Measurements from ENCODE around the gene HELLS. TPM values are rescaled to one million over a fixed set of nuclear protein-coding genes. Genes with fewer than 3 reads are reported as not detected.
"Not testable (repeated sequence)": the region's sequence is repeated elsewhere in the genome, so short reads cannot be mapped to it uniquely, and the experiment has no call there.

Gene HELLS
- total RNA-seq, 1 experiment from 2014 or later, result 64.4 TPM

DNA sequence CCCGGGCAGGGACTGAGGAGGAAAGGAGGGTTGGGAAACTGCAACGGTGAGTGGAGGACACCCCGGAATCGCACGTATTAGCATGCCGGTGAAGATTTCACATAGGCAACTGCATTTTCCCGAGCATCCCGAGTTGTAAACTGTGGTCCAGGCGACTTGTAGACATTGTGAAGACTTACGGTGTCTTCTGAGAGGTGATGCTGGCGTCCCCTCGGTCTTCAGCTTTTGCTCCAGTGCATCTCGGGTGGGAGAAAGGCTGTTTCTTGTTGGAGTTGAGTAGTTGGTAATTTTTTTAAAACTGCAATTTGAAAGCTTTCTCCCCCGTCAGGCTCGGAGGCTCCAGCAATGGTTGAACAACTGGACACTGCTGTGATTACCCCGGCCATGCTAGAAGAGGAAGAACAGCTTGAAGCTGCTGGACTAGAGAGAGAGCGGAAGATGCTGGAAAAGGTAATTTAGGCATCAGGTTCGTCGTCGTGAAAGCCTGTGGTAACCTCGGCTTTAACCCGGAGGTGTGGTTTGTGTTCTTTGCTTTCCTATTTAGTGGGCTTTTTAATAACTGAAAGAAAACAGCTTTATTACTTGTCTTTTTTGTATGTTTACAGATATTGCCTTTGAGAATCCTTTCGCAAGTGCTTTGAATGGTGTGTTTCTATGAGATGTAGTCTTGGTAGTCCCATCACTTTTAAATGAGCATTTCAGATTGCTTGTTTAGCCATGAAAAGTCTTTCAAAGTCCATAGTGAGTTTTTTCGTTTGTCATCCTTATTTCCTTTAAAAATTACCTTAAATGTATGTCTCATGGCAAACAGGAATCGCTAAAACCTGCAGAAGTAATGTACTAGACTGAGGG is 687 bp downstream of the HELLS start:
- Histone ChIP-seq H3K27me3 (ENCODE audit: insufficient read depth, low read depth) (no peaks in the 10 kb centered on the region), H3K4me1 (replicated peaks; ENCODE audit: insufficient read depth) (peaks cover 22% of the 10 kb centered on the region), H3K79me2 (ENCODE audit: low read depth) (peaks cover 33% of the 10 kb centered on the region), H3K9me3 (ENCODE audit: insufficient read depth, low read depth) (no peaks in the 10 kb centered on the region), H3K4me2 (peak overlapping the region; percentile 75), H3K4me3 (peak overlapping the region; percentile 97), H3K9me2 (ENCODE audit: insufficient read depth) (no peaks in the 10 kb centered on the region), H3K36me3 (ENCODE audit: low read depth) (no peaks in the 10 kb centered on the region), H2AFZ (peak overlapping the region; percentile 97), H4K20me1 (ENCODE audit: insufficient read depth) (no peaks in the 10 kb centered on the region), H3F3A (ENCODE audit: insufficient read depth, low read depth) (peaks cover 14% of the 10 kb centered on the region; the same call in 1 of the 2 replicates), H3K27ac (no peak overlapping the region)
- BruUV-seq (replicated peaks), result TSS peak; percentile 49
- intact Hi-C loops (cut with micrococcal nuclease; ENCODE audit: unreplicated experiment), result no loop called here
- CTCF ChIA-PET, result no interaction called here
- no peak for DNase-seq
- POLR2A ChIA-PET (ENCODE audit: unreplicated experiment), result no interaction called here
- no peak for TF ChIP-seq EZH2 (IDR thresholded peaks at IDR 0.05; ENCODE audit: low read depth)
- TF ChIP-seq, protein P1, sequence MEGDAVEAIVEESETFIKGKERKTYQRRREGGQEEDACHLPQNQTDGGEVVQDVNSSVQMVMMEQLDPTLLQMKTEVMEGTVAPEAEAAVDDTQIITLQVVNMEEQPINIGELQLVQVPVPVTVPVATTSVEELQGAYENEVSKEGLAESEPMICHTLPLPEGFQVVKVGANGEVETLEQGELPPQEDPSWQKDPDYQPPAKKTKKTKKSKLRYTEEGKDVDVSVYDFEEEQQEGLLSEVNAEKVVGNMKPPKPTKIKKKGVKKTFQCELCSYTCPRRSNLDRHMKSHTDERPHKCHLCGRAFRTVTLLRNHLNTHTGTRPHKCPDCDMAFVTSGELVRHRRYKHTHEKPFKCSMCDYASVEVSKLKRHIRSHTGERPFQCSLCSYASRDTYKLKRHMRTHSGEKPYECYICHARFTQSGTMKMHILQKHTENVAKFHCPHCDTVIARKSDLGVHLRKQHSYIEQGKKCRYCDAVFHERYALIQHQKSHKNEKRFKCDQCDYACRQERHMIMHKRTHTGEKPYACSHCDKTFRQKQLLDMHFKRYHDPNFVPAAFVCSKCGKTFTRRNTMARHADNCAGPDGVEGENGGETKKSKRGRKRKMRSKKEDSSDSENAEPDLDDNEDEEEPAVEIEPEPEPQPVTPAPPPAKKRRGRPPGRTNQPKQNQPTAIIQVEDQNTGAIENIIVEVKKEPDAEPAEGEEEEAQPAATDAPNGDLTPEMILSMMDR (conservative IDR thresholded peaks at IDR 0.05), result no peak

DNA sequence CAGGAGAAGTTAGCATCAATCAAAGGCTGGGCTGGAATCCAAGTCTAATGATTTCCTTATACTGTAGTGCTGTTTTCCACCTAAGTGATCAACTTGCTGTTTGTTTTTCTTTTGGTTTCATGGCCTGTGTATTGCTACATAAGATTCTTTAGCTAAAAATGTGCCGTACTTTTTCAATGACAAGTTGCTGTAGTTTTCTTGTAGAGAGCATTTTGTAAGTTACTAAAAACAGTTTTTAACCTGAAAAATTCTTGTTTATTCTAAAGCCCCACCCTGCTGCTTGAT is 1.3 kb downstream of the HELLS start:
- BruUV-seq (replicated peaks), result no TSS peak
- peak overlapping the region; percentile 97 for H2AFZ ChIP-seq
- intact Hi-C loops (cut with micrococcal nuclease; ENCODE audit: unreplicated experiment), result no loop called here
- H3K9me3 ChIP-seq (ENCODE audit: insufficient read depth, low read depth), result no peaks in the 10 kb centered on the region
- no peaks in the 10 kb centered on the region for H3K36me3 ChIP-seq (ENCODE audit: low read depth)
- peaks cover 22% of the 10 kb centered on the region for H3K4me1 ChIP-seq (replicated peaks; ENCODE audit: insufficient read depth)
- H3K9me2 ChIP-seq (ENCODE audit: insufficient read depth), result no peaks in the 10 kb centered on the region
- peak overlapping the region; percentile 75 for H3K4me2 ChIP-seq
- no peak for TF ChIP-seq EZH2 (IDR thresholded peaks at IDR 0.05; ENCODE audit: low read depth)
- TF ChIP-seq, protein P1 (conservative IDR thresholded peaks at IDR 0.05), result no peak
- H3K4me3 ChIP-seq, result peak overlapping the region; percentile 97
- ChIA-PET POLR2A (ENCODE audit: unreplicated experiment) (no interaction called here), CTCF (no interaction called here)
- H3F3A ChIP-seq (ENCODE audit: insufficient read depth, low read depth), result peaks cover 14% of the 10 kb centered on the region; the same call in 1 of the 2 replicates
- no peak overlapping the region for H3K27ac ChIP-seq
- H4K20me1 ChIP-seq (ENCODE audit: insufficient read depth), result no peaks in the 10 kb centered on the region
- peaks cover 33% of the 10 kb centered on the region for H3K79me2 ChIP-seq (ENCODE audit: low read depth)
- H3K27me3 ChIP-seq (ENCODE audit: insufficient read depth, low read depth), result no peaks in the 10 kb centered on the region
- DNase-seq, result peak in 1 of 2 experiments; percentile 35

DNA sequence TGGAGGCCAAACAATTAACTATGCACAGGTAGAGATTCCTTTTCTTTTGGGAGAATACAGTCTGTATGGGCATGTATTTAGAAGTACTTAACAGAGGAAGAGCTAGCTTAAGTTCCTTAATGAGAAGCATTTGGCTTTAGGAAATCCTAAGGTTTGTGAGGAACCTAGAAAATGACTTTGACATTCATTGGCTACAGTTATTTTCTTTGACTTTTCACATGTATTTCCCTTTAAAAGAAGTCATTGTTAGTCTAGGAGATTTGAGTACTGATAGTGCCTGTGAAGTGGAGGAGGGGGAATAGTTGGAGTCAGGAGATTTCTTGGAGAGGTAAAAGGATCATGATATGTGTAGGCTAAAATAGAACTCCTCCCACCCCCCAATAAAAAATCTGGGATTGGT is 3.6 kb downstream of the HELLS start:
- Histone ChIP-seq H3F3A (ENCODE audit: insufficient read depth, low read depth) (peaks cover 12% of the 10 kb centered on the region; the same call in 1 of the 2 replicates), H3K4me3 (no peak overlapping the region), H3K36me3 (ENCODE audit: low read depth) (no peaks in the 10 kb centered on the region), H3K27ac (no peak overlapping the region), H3K9me3 (ENCODE audit: insufficient read depth, low read depth) (no peaks in the 10 kb centered on the region), H3K9me2 (ENCODE audit: insufficient read depth) (no peaks in the 10 kb centered on the region), H3K4me2 (no peak overlapping the region), H4K20me1 (ENCODE audit: insufficient read depth) (no peaks in the 10 kb centered on the region), H3K27me3 (ENCODE audit: insufficient read depth, low read depth) (no peaks in the 10 kb centered on the region), H3K4me1 (replicated peaks; ENCODE audit: insufficient read depth) (peaks cover 19% of the 10 kb centered on the region), H3K79me2 (ENCODE audit: low read depth) (peaks cover 33% of the 10 kb centered on the region), H2AFZ (no peak overlapping the region)
- DNase-seq, result no peak
- intact Hi-C loops (cut with micrococcal nuclease; ENCODE audit: unreplicated experiment), result no loop called here
- ChIA-PET POLR2A (ENCODE audit: unreplicated experiment) (no interaction called here), CTCF (no interaction called here)
- TF ChIP-seq EZH2 (IDR thresholded peaks at IDR 0.05; ENCODE audit: low read depth), result no peak
- TF ChIP-seq, protein P1 (conservative IDR thresholded peaks at IDR 0.05), result no peak
- BruUV-seq (replicated peaks), result no TSS peak

DNA sequence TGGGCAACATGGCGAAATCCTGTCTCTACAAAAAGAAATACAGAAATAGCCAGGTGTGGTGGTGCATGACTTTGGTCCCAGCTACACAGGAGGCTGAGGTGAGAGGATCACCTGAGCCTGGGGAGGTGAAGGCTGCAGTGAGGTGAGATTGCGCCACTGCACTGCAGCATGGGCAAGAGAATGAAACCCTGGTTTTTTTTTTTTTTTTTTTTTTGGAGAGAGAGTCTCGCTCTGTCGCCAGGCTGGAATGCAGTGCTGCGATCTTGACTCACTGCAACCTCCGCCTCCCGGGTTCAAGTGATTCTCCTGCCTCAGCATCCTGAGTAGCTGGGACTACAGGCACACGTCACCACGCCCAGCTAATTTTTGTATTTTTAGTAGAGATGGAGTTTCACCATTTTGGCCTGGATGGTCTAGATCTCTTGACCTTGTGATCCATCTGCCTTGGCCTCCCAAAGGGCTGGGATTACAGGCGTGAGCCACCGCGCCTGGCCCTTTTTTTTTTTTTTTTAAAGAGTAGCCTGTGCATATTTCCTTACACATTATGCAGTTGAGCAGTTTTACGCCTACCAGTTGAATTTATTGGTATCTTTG is 22.2 kb downstream of the HELLS start:
- POLR2A ChIA-PET (ENCODE audit: unreplicated experiment); H3F3A ChIP-seq (ENCODE audit: insufficient read depth, low read depth); H3K9me3 ChIP-seq (ENCODE audit: insufficient read depth, low read depth); H3K36me3 ChIP-seq (ENCODE audit: low read depth); H2AFZ ChIP-seq; H3K27ac ChIP-seq; H3K4me2 ChIP-seq; H3K79me2 ChIP-seq (ENCODE audit: low read depth); H3K27me3 ChIP-seq (ENCODE audit: insufficient read depth, low read depth); intact Hi-C loops (cut with micrococcal nuclease; ENCODE audit: unreplicated experiment); H4K20me1 ChIP-seq (ENCODE audit: insufficient read depth); BruUV-seq (replicated peaks); H3K9me2 ChIP-seq (ENCODE audit: insufficient read depth); DNase-seq; H3K4me1 ChIP-seq (replicated peaks; ENCODE audit: insufficient read depth); H3K4me3 ChIP-seq: not testable (repeated sequence)
- CTCF ChIA-PET, result interaction anchor here (0.6 kb wide), 1 partner anchor 709 kb away, joined by 8 read pairs; no protein-coding TSS in a partner anchor

All from PC-9 (cell line).